Testis (tissue), 3 donors: ENCODE data around the gene LGI2. TPM values are rescaled to one million over a fixed set of nuclear protein-coding genes. Genes with fewer than 3 reads are reported as not detected.

Source experiments
- DNase-seq: peaks from one replicate; pipeline ENCODE4 v3.0.0-alpha.2; 2019
- H3K27ac ChIP-seq, 2 donors: fragments of 200-600 bp; sonication (generic); one replicate each; pipeline ENCODE4 v1.5.1; 2019
- H3K27me3 ChIP-seq: fragments of 200-600 bp; sonication (generic); one replicate; pipeline ENCODE4 v1.5.1; 2019
- H3K36me3 ChIP-seq: fragments of 200-600 bp; sonication (generic); one replicate; pipeline ENCODE4 v1.5.1; 2017; ENCODE audit warnings: low read depth; ENCODE audit errors: missing control alignments
- H3K4me1 ChIP-seq: fragments of 200-600 bp; sonication (generic); one replicate; pipeline ENCODE4 v1.5.1; 2019
- H3K4me3 ChIP-seq, 2 donors: fragments of 200-600 bp; sonication (generic); one replicate each; pipeline ENCODE4 v1.5.1; 2017 to 2019
- H3K9me3 ChIP-seq: fragments of 200-600 bp; sonication (generic); one replicate; pipeline ENCODE4 v1.5.1; 2017
- CTCF ChIP-seq, 3 experiments: fragments of 450-650 bp in 2 of 3; fragments of 200-600 bp in 1 of 3; sonication (generic) in 1 of 3; IDR thresholded peaks; one replicate each; pipeline ENCODE4 v1.5.1; 2016 to 2019; ENCODE audit warnings: antibody characterized with exemption in 3 of 3, mild to moderate bottlenecking in 2 of 3, moderate library complexity in 1 of 3
- POLR2A ChIP-seq: fragments of 450-650 bp; IDR thresholded peaks from one replicate; pipeline ENCODE4 v1.6.1; 2017; ENCODE audit warnings: antibody characterized with exemption, mild to moderate bottlenecking, moderate library complexity
- WGBS, 2 donors: methylation state at CpG; one replicate each; pipeline ENCODE4 v1.1.5; 2018; 5-methylcytosine and 5-hydroxymethylcytosine counted together
- intact Hi-C: fragments of 100-400 bp; cut with DNase I; formaldehyde crosslinking; loops from one replicate; pipeline ENCODE4 v1.15.1; 2023; ENCODE audit warnings: low total_unique reads
- polyA plus RNA-seq: library from polyadenylated mRNA; stranded (reverse); fragments of 350-450 nt; fragmentation: Illumina TruSeq; extraction: RNeasy Lipid Tissue Mini Kit (QIAGEN cat#74804); gene quantifications from one replicate; pipeline ENCODE4 v1.2.3, GENCODE V29; 2014; ENCODE audit warnings: low read depth, low replicate concordance; ENCODE audit not compliant: insufficient read depth
- total RNA-seq, 2 donors: library from RNA; depleted of rRNA; stranded (reverse); fragments of >200 nt; gene quantifications; one replicate each; pipeline ENCODE4 v1.2.3, GENCODE V29; 2016

LGI2 gene
- total and polyA plus RNA-seq, 3 donors from 2014 or later: 0.74 to 3.4 (median 0.87) TPM

- Histone ChIP-seq H3K9me3 (no peaks in the 10 kb centered on the region), H3K36me3 (no peaks in the 10 kb centered on the region), H3K27ac (no peak overlapping the region), H3K4me1 (no peaks in the 10 kb centered on the region), H3K4me3 (no peak overlapping the region), H3K27me3 (no peaks in the 10 kb centered on the region)
- WGBS, 2 donors: 88 to 92% methylated on average over 6 of the region's 6 CpGs
- DNase-seq: no peak
- TF ChIP-seq CTCF (IDR thresholded peaks at IDR 0.05): no peak
- intact Hi-C loops: no loop called here
Measured at GRCh38 chr4:24968278-24968677, 62.5 kb downstream of the LGI2 start.

GRCh38 chr4:24967346-24967745, 63.4 kb downstream of the LGI2 start:
- intact Hi-C loops: no loop called here
- Histone ChIP-seq H3K27ac (no peak overlapping the region), H3K36me3 (no peaks in the 10 kb centered on the region), H3K27me3 (no peaks in the 10 kb centered on the region), H3K9me3 (no peaks in the 10 kb centered on the region), H3K4me1 (no peaks in the 10 kb centered on the region), H3K4me3 (no peak overlapping the region)
- WGBS, 2 donors: 77 to 94% methylated on average over 4 of the region's 4 CpGs
- no peak for DNase-seq
- no peak for TF ChIP-seq CTCF (IDR thresholded peaks at IDR 0.05)
- TF ChIP-seq POLR2A: no peak

GRCh38 chr4:24966076-24966475, 64.7 kb downstream of the LGI2 start:
- Histone ChIP-seq H3K9me3 (no peaks in the 10 kb centered on the region), H3K27ac (no peak overlapping the region), H3K4me3 (no peak overlapping the region), H3K27me3 (no peaks in the 10 kb centered on the region), H3K4me1 (no peaks in the 10 kb centered on the region), H3K36me3 (no peaks in the 10 kb centered on the region)
- 60 to 73% methylated on average over 5 to 7 of the region's 7 CpGs for WGBS, 2 donors
- intact Hi-C loops: no loop called here
- TF ChIP-seq POLR2A (no peak), CTCF (IDR thresholded peaks at IDR 0.05) (no peak)
- no peak for DNase-seq

GRCh38 chr4:24965627-24966026, 65.1 kb downstream of the LGI2 start:
- WGBS, 2 donors: 80 to 85% methylated on average over 9 of the region's 9 CpGs
- intact Hi-C loops: no loop called here

More at GRCh38 chr4:24965627-24966026, 65.1 kb downstream of the LGI2 start:
- Histone ChIP-seq H3K36me3 (no peaks in the 10 kb centered on the region), H3K9me3 (no peaks in the 10 kb centered on the region), H3K27ac (no peak overlapping the region), H3K27me3 (no peaks in the 10 kb centered on the region), H3K4me1 (no peaks in the 10 kb centered on the region), H3K4me3 (no peak overlapping the region)
- TF ChIP-seq CTCF (IDR thresholded peaks at IDR 0.05) (no peak), POLR2A (no peak)
- DNase-seq: peak; percentile 23
